ENCODE results near the gene MTARC2. TPM values are rescaled to one million over a fixed set of nuclear protein-coding genes. Genes with fewer than 3 reads are reported as not detected.
"Not testable (repeated sequence)": the region's sequence is repeated elsewhere in the genome, so short reads cannot be mapped to it uniquely, and the experiment has no call there.

Gene MTARC2
- total and polyA plus RNA-seq, 2 donors (not counting 1 experiment from before 2014, with no cell fraction given), result 12.6 to 14.5 TPM

GRCh38 chr1:220732621-220733020 lies 15.5 kb upstream of the MTARC2 start:
- no peaks in the 10 kb centered on the region for H3K9me3 ChIP-seq (ENCODE audit: control insufficient read depth, insufficient read depth, low read depth, low read length)
- H3K9ac ChIP-seq (ENCODE audit: insufficient read depth, low read length), result no peak overlapping the region
- no peak overlapping the region for H3K4me3 ChIP-seq (replicated peaks in 1 of 4; ENCODE audit: control extremely low read depth in 1 of 4, insufficient read depth in 1 of 4, low read depth in 3 of 4, low read length in 4 of 4)
- no peaks in the 10 kb centered on the region for H4K20me1 ChIP-seq (ENCODE audit: control insufficient read depth, extremely low read depth, insufficient read depth, low read length)
- peak overlapping the region; percentile 56 for H2AFZ ChIP-seq (ENCODE audit: low read length)
- no peak for TF ChIP-seq EZH2 (IDR thresholded peaks at IDR 0.05; ENCODE audit: low read length, missing control alignments)
- TF ChIP-seq CTCF (conservative IDR thresholded peaks at IDR 0.05 in 1 of 2, IDR thresholded peaks at IDR 0.05 in 1 of 2; ENCODE audit: low read depth in 1 of 2, low read length in 2 of 2), result no peak
- H3K79me2 ChIP-seq (ENCODE audit: control insufficient read depth, insufficient read depth, low read length), result no peaks in the 10 kb centered on the region
- DNase-seq (ENCODE audit: low read depth in 2 of 2), result no peak
- no peaks in the 10 kb centered on the region for H3K36me3 ChIP-seq (ENCODE audit: control insufficient read depth, insufficient read depth, low read length)
- H3K27ac ChIP-seq (ENCODE audit: insufficient read depth, low read length), result no peak overlapping the region
- H3K4me1 ChIP-seq (ENCODE audit: control insufficient read depth, extremely low read depth, insufficient read depth, low read length), result peaks cover 18% of the 10 kb centered on the region
- peak overlapping the region; percentile 27 for H3K4me2 ChIP-seq (ENCODE audit: extremely low read depth, insufficient read depth, low read length)
- no peaks in the 10 kb centered on the region for H3K27me3 ChIP-seq (ENCODE audit: control insufficient read depth, insufficient read depth, low read length)

GRCh38 chr1:220733086-220733601 lies 15.0 kb upstream of the MTARC2 start:
- Histone ChIP-seq H3K27ac (ENCODE audit: insufficient read depth, low read length) (no peak overlapping the region), H3K4me1 (ENCODE audit: control insufficient read depth, extremely low read depth, insufficient read depth, low read length) (peaks cover 18% of the 10 kb centered on the region), H3K79me2 (ENCODE audit: control insufficient read depth, insufficient read depth, low read length) (no peaks in the 10 kb centered on the region), H3K36me3 (ENCODE audit: control insufficient read depth, insufficient read depth, low read length) (no peaks in the 10 kb centered on the region), H3K9ac (ENCODE audit: insufficient read depth, low read length) (no peak overlapping the region), H4K20me1 (ENCODE audit: control insufficient read depth, extremely low read depth, insufficient read depth, low read length) (no peaks in the 10 kb centered on the region), H3K4me3 (replicated peaks in 1 of 4; ENCODE audit: control extremely low read depth in 1 of 4, insufficient read depth in 1 of 4, low read depth in 3 of 4, low read length in 4 of 4) (peak overlapping the region in 2 of 4 experiments; percentile 4 to 37), H3K27me3 (ENCODE audit: control insufficient read depth, insufficient read depth, low read length) (no peaks in the 10 kb centered on the region), H3K9me3 (ENCODE audit: control insufficient read depth, insufficient read depth, low read depth, low read length) (no peaks in the 10 kb centered on the region), H3K4me2 (ENCODE audit: extremely low read depth, insufficient read depth, low read length) (peak overlapping the region; percentile 7), H2AFZ (ENCODE audit: low read length) (peak overlapping the region; percentile 62)
- DNase-seq (ENCODE audit: low read depth in 2 of 2), result peak; percentile 80 to 94
- TF ChIP-seq CTCF (conservative IDR thresholded peaks at IDR 0.05 in 1 of 2, IDR thresholded peaks at IDR 0.05 in 1 of 2; ENCODE audit: low read depth in 1 of 2, low read length in 2 of 2) (peak; percentile 83 to 88), EZH2 (IDR thresholded peaks at IDR 0.05; ENCODE audit: low read length, missing control alignments) (no peak)

- Histone ChIP-seq H3K4me2 (ENCODE audit: extremely low read depth, insufficient read depth, low read length) (peak overlapping the region; percentile 25), H3K27me3 (ENCODE audit: control insufficient read depth, insufficient read depth, low read length) (no peaks in the 10 kb centered on the region), H2AFZ (ENCODE audit: low read length) (peak overlapping the region; percentile 60), H3K36me3 (ENCODE audit: control insufficient read depth, insufficient read depth, low read length) (no peaks in the 10 kb centered on the region), H3K79me2 (ENCODE audit: control insufficient read depth, insufficient read depth, low read length) (no peaks in the 10 kb centered on the region), H3K27ac (ENCODE audit: insufficient read depth, low read length) (peak overlapping the region; percentile 38), H4K20me1 (ENCODE audit: control insufficient read depth, extremely low read depth, insufficient read depth, low read length) (no peaks in the 10 kb centered on the region), H3K9ac (ENCODE audit: insufficient read depth, low read length) (no peak overlapping the region), H3K4me1 (ENCODE audit: control insufficient read depth, extremely low read depth, insufficient read depth, low read length) (peaks cover 18% of the 10 kb centered on the region), H3K4me3 (replicated peaks in 1 of 4; ENCODE audit: control extremely low read depth in 1 of 4, insufficient read depth in 1 of 4, low read depth in 3 of 4, low read length in 4 of 4) (no peak overlapping the region), H3K9me3 (ENCODE audit: control insufficient read depth, insufficient read depth, low read depth, low read length) (no peaks in the 10 kb centered on the region)
- TF ChIP-seq CTCF (conservative IDR thresholded peaks at IDR 0.05 in 1 of 2, IDR thresholded peaks at IDR 0.05 in 1 of 2; ENCODE audit: low read depth in 1 of 2, low read length in 2 of 2) (no peak), EZH2 (IDR thresholded peaks at IDR 0.05; ENCODE audit: low read length, missing control alignments) (no peak)
- peak; percentile 69 to 82 for DNase-seq (ENCODE audit: low read depth in 2 of 2)
These were observed 13.4 kb upstream of the MTARC2 start for GRCh38 chr1:220734571-220735326.

GRCh38 chr1:220736283-220736682 lies 11.8 kb upstream of the MTARC2 start:
- H3K79me2 ChIP-seq (ENCODE audit: control insufficient read depth, insufficient read depth, low read length); H2AFZ ChIP-seq (ENCODE audit: low read length); H3K27ac ChIP-seq (ENCODE audit: insufficient read depth, low read length); H3K4me2 ChIP-seq (ENCODE audit: extremely low read depth, insufficient read depth, low read length); H3K9me3 ChIP-seq (ENCODE audit: control insufficient read depth, insufficient read depth, low read depth, low read length); H3K4me3 ChIP-seq (replicated peaks in 1 of 4; ENCODE audit: control extremely low read depth in 1 of 4, insufficient read depth in 1 of 4, low read depth in 3 of 4, low read length in 4 of 4); DNase-seq (ENCODE audit: low read depth in 2 of 2); H3K9ac ChIP-seq (ENCODE audit: insufficient read depth, low read length); H4K20me1 ChIP-seq (ENCODE audit: control insufficient read depth, extremely low read depth, insufficient read depth, low read length); H3K27me3 ChIP-seq (ENCODE audit: control insufficient read depth, insufficient read depth, low read length); H3K36me3 ChIP-seq (ENCODE audit: control insufficient read depth, insufficient read depth, low read length): not testable (repeated sequence)
- H3K4me1 ChIP-seq (ENCODE audit: control insufficient read depth, extremely low read depth, insufficient read depth, low read length), result peaks cover 18% of the 10 kb centered on the region
